Aorta (tissue), 5 donors: ENCODE measurements around the gene KLK6. TPM values are rescaled to one million over a fixed set of nuclear protein-coding genes. Genes with fewer than 3 reads are reported as not detected.
"Not testable (repeated sequence)": the region's sequence is repeated elsewhere in the genome, so short reads cannot be mapped to it uniquely, and the experiment has no call there.

Source experiments
- ATAC-seq: fragments of 200-7000 bp; cut with Tn5 transposase; one replicate; pipeline ENCODE4 v1.9.1; 2022; ENCODE audit warnings: moderate library complexity; ENCODE audit not compliant: low FRiP score
- DNase-seq, 2 donors: peaks; one replicate each; pipeline ENCODE4 v3.0.0-alpha.2; 2020
- H3K27ac ChIP-seq, 2 donors: one replicate each; pipeline ENCODE4 v1.5.1; 2013; ENCODE audit warnings: low read length in 2 of 2, mild to moderate bottlenecking in 2 of 2, moderate library complexity in 2 of 2, control low read depth in 1 of 2, inconsistent platforms in 1 of 2, low read depth in 1 of 2
- H3K27me3 ChIP-seq, 2 donors: one replicate each; pipeline ENCODE4 v1.6.1; 2013; ENCODE audit warnings: control low read depth in 1 of 2, low read length in 1 of 2, mild to moderate bottlenecking in 1 of 2, moderate library complexity in 1 of 2; ENCODE audit not compliant: insufficient read depth in 2 of 2, control insufficient read depth in 1 of 2
- H3K36me3 ChIP-seq, 2 donors: one replicate each; pipeline ENCODE4 v1.6.1; 2013; ENCODE audit warnings: control low read depth in 1 of 2, low read length in 1 of 2, mild to moderate bottlenecking in 1 of 2; ENCODE audit not compliant: insufficient read depth in 2 of 2, control insufficient read depth in 1 of 2
- H3K4me1 ChIP-seq, 2 donors: one replicate each; pipeline ENCODE4 v1.6.1; 2013; ENCODE audit warnings: low read length in 2 of 2, control low read depth in 1 of 2, mild to moderate bottlenecking in 1 of 2, moderate library complexity in 1 of 2; ENCODE audit not compliant: insufficient read depth in 2 of 2, control insufficient read depth in 1 of 2
- H3K4me3 ChIP-seq, 2 donors: one replicate each; pipeline ENCODE4 v1.5.1; 2013; ENCODE audit warnings: low read length in 2 of 2, control low read depth in 1 of 2, mild to moderate bottlenecking in 1 of 2
- H3K9me3 ChIP-seq: one replicate; pipeline ENCODE4 v1.6.1; 2013; ENCODE audit warnings: mild to moderate bottlenecking, low read length; ENCODE audit not compliant: control insufficient read depth
- WGBS, 2 donors: extraction: QIAGEN DNeasy Blood & Tissue Kit; methylation state at CpG; one replicate each; pipeline ENCODE4 v1.1.7; 2013; 5-methylcytosine and 5-hydroxymethylcytosine counted together
- intact Hi-C, 2 donors: fragments of 100-400 bp; cut with DNase I; formaldehyde crosslinking; loops; one replicate each; pipeline versions ENCODE4 v1.14.2 to v1.15.0; 2022
- polyA plus RNA-seq, 2 donors: library from polyadenylated mRNA; stranded (reverse); fragments of 200-250 nt; gene quantifications; one replicate each; pipeline ENCODE4 v1.2.3, GENCODE V29; 2013
- total RNA-seq, 2 donors: library from RNA; stranded (reverse); fragmentation: NEBNext Ultra II Directional; extraction: Animal tissue kit (Norgen Biotek cat#: 25700); gene quantifications; one replicate each; pipeline ENCODE4 v1.2.1, GENCODE V29; 2021
- donor health status: healthy with polysubstance abuse.
- donor health status: Bipolar disorder and iron deficiency.
- donor health status: DM: no; HTN: no; CAD: no.
- donor health status: DM: no; HTN: no; CAD: no.
- donor health status: DM: yes; HTN: yes; CAD: no.

The KLK6 gene
- total and polyA plus RNA-seq, 4 donors, result 0.20 TPM; not detected in 3

DNA sequence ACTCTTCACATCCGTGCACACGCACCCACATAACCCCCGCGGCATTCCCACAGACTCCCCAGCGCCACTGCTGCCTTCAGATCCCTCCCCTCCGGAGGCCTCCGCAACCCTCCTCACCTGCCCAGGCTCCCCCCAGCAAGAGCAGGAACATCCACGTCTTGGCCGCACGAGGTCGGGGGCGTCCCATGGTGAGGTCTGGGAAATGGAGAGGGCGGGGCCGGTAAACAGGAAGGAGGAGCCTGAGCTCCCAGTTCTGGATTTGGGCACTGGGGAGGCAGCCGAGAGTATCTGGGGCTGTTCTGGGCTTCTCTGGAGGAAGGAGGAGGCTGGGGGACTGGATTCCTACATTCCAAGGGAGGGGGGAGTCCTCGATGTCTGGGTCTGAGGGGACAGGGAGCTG is 31.6 kb upstream of the KLK6 start:
- DNase-seq, result no peak
- no peak overlapping the region for H3K27ac ChIP-seq
- no peaks in the 10 kb centered on the region for H3K36me3 ChIP-seq
- ATAC-seq, result no peak
- no peaks in the 10 kb centered on the region for H3K4me1 ChIP-seq
- peaks cover 0 to 2% of the 10 kb centered on the region in 2 donors for H3K27me3 ChIP-seq
- H3K4me3 ChIP-seq, result no peak overlapping the region
- 29 to 34% methylated on average over 16 of the region's 16 CpGs for WGBS, 2 donors
- no peaks in the 10 kb centered on the region for H3K9me3 ChIP-seq
- intact Hi-C loops, result no loop called here

DNA sequence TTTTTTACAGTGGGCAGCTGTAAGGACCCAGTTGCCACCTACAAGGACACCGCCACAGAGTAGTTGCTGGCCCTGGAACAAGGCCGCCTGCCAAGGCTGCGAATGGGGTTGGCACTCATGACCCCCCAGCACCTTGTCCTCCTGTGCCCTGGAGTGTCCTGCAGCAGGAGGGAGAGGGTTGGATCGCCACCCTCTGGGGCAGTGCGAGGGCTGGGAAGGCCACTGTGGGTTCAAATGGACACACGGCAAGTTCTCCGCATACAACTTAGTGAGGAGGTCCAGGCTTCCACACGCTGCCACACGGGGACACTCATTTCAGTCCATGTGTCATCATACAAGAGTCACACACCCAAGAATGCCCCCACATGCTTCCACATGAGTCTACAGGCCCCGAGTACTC is 31.0 kb upstream of the KLK6 start:
- Histone ChIP-seq H3K27me3 (peaks cover 0 to 2% of the 10 kb centered on the region in 2 donors), H3K9me3 (no peaks in the 10 kb centered on the region), H3K4me3 (no peak overlapping the region), H3K36me3 (no peaks in the 10 kb centered on the region), H3K4me1 (no peaks in the 10 kb centered on the region), H3K27ac (no peak overlapping the region)
- intact Hi-C loops, result no loop called here
- WGBS, 2 donors, result 86% methylated on average over 10 of the region's 10 CpGs
- peak in 1 of 2 donors; percentile 50 for DNase-seq
- no peak for ATAC-seq

DNA sequence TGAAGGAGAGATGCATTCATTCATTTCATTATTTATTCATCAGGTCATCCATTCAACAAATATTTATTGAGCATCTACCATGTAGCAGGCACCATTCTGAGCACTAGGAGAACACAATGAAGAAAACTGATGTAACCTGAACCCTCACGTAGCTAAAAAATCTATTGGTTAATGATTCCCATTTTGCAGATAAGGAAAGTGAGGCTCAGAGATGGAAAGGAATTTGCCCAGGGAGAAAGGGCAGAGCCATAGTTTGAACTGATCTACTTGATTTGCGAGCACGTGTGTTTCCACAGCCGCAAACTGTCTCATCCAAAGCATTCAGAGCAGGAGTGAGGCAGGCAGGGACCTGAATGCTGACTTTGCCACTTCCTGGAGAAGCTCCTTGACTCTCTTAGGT is 29.3 kb upstream of the KLK6 start:
- DNase-seq (peak in 1 of 2 donors; percentile 21), ATAC-seq (no peak)
- WGBS, 2 donors, result 80 to 83% methylated on average over 4 of the region's 4 CpGs
- H3K27me3 ChIP-seq, result peaks cover 0 to 2% of the 10 kb centered on the region in 2 donors
- H3K36me3 ChIP-seq, result no peaks in the 10 kb centered on the region
- no peaks in the 10 kb centered on the region for H3K9me3 ChIP-seq
- no peak overlapping the region for H3K27ac ChIP-seq
- intact Hi-C loops, result no loop called here
- no peaks in the 10 kb centered on the region for H3K4me1 ChIP-seq
- no peak overlapping the region for H3K4me3 ChIP-seq

DNA sequence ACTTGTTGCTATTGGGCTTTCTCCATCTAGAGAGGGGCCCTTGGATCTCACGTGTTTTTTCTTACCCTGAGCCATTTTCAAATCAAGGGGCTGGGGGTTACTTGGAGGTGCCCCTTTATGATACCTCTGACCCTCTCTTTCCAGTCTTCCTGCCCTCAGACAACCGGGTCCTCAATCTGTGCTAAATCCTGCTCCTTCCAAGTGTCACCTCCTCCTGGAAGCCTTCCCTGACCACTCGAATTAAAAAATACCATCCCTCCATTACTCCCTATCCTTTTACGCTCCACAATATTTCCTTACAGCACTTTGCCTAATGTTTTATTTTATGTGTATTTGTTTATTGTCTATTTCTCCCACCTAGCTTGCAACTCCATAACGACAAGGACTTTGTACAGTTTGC is 28.7 kb upstream of the KLK6 start:
- Histone ChIP-seq H3K27me3 (peaks cover 0 to 2% of the 10 kb centered on the region in 2 donors), H3K27ac (no peak overlapping the region), H3K4me1 (no peaks in the 10 kb centered on the region), H3K4me3 (no peak overlapping the region), H3K9me3 (no peaks in the 10 kb centered on the region), H3K36me3 (no peaks in the 10 kb centered on the region)
- no peak for ATAC-seq
- intact Hi-C loops, result no loop called here
- 65 to 74% methylated on average over 5 of the region's 5 CpGs for WGBS, 2 donors
- DNase-seq, result no peak

DNA sequence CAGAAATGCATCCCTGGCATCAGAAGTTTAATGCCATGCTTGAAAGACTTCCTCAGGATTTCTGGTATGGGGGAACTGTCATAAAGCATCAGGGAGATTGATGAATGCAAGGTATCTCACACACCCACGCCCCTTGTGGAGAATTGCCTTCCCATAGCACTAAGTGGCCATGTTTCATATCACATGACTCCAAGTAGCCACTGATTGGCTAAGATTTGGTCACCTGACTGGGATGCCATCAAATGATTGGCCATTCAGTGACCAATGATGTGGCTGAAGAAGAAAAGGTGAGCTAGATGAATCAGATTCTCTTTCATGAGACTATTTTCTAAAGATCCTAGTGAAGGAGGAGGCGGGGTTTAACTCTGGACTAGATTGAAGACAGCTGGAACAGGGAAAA is 24.7 kb upstream of the KLK6 start:
- no peaks in the 10 kb centered on the region for H3K27me3 ChIP-seq
- no peaks in the 10 kb centered on the region for H3K36me3 ChIP-seq
- no peaks in the 10 kb centered on the region for H3K4me1 ChIP-seq
- no peak overlapping the region for H3K4me3 ChIP-seq
- 73 to 74% methylated on average over 2 of the region's 2 CpGs for WGBS, 2 donors
- DNase-seq (no peak), ATAC-seq (no peak)
- no peaks in the 10 kb centered on the region for H3K9me3 ChIP-seq
- intact Hi-C loops, result no loop called here
- no peak overlapping the region for H3K27ac ChIP-seq

DNA sequence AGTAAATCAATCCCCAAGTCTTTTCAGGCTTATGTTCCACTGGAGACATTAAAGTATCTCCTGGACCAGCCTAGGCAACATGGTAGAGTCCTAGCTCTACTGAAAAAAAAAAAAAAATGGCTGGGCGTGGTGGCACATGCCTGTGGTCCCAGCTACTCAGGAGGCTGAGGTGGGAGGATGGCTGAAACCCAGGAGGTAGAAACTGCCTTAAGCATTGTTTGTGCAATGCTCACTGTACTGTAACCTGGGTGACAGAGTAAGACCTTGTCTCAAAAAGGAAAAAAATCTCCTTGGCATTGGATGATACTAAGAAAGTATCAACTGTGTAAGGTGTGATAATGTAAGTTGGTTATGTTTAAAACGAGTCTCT is 23.3 kb upstream of the KLK6 start:
- Histone ChIP-seq H3K4me1 (no peaks in the 10 kb centered on the region), H3K4me3 (no peak overlapping the region), H3K27me3 (no peaks in the 10 kb centered on the region), H3K27ac (no peak overlapping the region), H3K9me3 (no peaks in the 10 kb centered on the region), H3K36me3 (no peaks in the 10 kb centered on the region)
- intact Hi-C loops, result no loop called here
- 71 to 73% methylated on average over 2 of the region's 2 CpGs for WGBS, 2 donors
- DNase-seq (no peak), ATAC-seq (no peak)

DNA sequence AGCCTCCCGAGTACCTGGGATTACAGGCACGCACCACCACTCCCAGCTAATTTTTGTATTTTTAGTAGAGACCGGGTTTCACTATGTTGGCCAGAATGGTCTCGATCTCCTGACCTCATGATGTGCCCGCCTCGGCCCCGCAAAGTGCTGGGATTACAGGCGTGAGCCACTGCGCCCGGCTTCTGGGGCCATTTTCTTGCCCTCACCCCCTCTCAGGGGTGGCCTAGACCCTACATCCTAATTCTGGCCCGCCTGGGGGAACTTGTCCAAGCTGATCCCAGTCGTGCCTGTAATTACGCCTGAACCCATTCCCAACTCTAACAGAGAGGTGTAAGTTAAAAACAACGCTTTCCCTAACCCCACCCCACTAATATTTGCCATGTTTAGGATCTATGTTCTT is 15.0 kb upstream of the KLK6 start:
- DNase-seq, ATAC-seq, H3K27ac ChIP-seq, H3K9me3 ChIP-seq, intact Hi-C loops, H3K27me3 ChIP-seq, H3K36me3 ChIP-seq, H3K4me3 ChIP-seq, H3K4me1 ChIP-seq: not testable (repeated sequence)
- WGBS, 2 donors, result 82 to 84% methylated on average over 14 of the region's 14 CpGs

DNA sequence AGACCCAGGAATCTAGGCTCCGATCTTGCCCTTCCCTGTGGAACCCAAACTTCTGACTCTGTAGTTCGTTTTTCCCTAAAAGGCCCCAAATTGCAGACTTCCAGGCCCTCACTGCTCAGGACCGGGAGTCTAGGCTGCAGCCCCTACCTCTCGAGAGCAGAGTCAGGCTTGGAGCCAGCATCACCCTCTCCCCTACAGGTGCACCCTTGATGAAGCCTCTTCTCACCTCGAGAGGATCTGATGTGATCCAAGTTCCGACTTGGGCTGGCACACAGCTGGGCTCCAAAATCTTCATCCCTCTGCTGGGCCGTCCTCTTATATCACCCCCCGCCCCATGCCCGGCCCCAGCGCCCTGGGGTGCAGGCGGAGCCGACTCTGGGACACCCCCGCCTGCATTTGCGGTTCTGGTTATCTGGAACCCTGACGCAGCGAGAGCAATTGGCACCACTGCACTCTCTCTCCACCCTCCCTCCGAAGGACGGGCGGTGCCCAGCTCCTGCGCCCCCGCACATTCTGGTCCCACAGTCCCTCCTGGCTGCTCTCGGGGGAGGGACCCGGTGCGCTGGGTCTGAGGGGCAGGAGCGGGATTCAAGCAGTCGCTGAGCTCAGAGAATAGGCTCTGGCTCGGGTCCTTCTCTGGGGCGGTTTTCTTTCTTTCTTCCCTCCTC is 14.4 kb upstream of the KLK6 start, which contains the start of gene KLK7:
Gene KLK7 (minus strand): TSS at position 293 of the 668 bp plus-strand sequence. CDS start 1,518 bp downstream, outside the sequence.
- intact Hi-C loops, result no loop called here
- H3K27ac ChIP-seq, result no peak within 1 kb of the TSS
- no peaks in the 10 kb centered on the region for H3K27me3 ChIP-seq
- H3K4me1 ChIP-seq, result no peaks in the 10 kb centered on the region
- no peaks in the 10 kb centered on the region for H3K9me3 ChIP-seq
- ATAC-seq (no peak), DNase-seq (no peak)
- WGBS, 2 donors, result 6 to 21% methylated on average over 27 to 28 of the region's 28 CpGs
- H3K36me3 ChIP-seq, result no peaks in the 10 kb centered on the region
- H3K4me3 ChIP-seq, result no peak within 1 kb of the TSS

DNA sequence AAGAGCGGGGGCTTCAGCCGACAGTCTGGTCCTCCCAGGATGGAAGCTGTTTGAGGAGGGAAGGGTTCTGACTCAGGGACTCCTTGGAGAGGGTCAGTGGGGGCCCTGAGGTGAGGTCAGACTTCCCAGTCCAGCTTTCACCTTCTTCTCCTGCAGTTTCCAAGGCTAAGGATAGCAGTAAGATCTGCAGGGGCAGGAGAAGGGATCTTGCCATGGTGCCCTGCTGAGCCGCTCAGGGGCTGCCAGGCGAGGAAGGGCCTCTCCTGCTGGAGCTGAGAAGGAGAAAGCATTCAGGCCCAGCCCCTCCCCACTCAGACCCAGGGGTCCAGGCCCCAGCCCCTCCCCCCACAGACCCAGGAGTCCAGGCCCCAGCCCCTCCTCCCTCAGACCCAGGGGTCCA is 12.8 kb upstream of the KLK6 start:
- no peak overlapping the region for H3K27ac ChIP-seq
- ATAC-seq (no peak), DNase-seq (no peak)
- 60 to 65% methylated on average over 3 to 4 of the region's 4 CpGs for WGBS, 2 donors
- no peaks in the 10 kb centered on the region for H3K27me3 ChIP-seq
- H3K36me3 ChIP-seq, result no peaks in the 10 kb centered on the region
- no peaks in the 10 kb centered on the region for H3K4me1 ChIP-seq
- no peak overlapping the region for H3K4me3 ChIP-seq
- intact Hi-C loops, result no loop called here
- no peaks in the 10 kb centered on the region for H3K9me3 ChIP-seq
